Activated T-helper 1 cell treated with anti-CD3 and anti-CD28 coated beads, Interleukin-12 subunit alpha, Interleukin-12 subunit beta, Interleukin-2, Interleukin-4 antibody, amounts not matched to agents 30 ng/mL and 10 ng/mL and 1 ng/mL, durations not matched to agents 14 hours and 24 hours and 36 hours (primary cell): ENCODE data around the gene CAGE1. TPM values are rescaled to one million over a fixed set of nuclear protein-coding genes. Genes with fewer than 3 reads are reported as not detected.

Experiments
- DNase-seq: peaks from one replicate; pipeline ENCODE4 v3.0.0; 2021; ENCODE audit warnings: low spot score
- H3K27ac Mint-ChIP-seq: one replicate; pipeline ENCODE4 v1.8.0; 2021; ENCODE audit warnings: mild to moderate bottlenecking, mixed read lengths
- H3K27me3 Mint-ChIP-seq: one replicate; pipeline ENCODE4 v1.8.0; 2022; ENCODE audit warnings: mild to moderate bottlenecking, moderate library complexity, mixed read lengths; ENCODE audit not compliant: insufficient read depth
- H3K36me3 Mint-ChIP-seq: one replicate; pipeline ENCODE4 v1.8.0; 2021; ENCODE audit warnings: low read depth, mixed read lengths
- H3K4me1 Mint-ChIP-seq: one replicate; pipeline ENCODE4 v1.8.0; 2021; ENCODE audit warnings: low read depth, mixed read lengths
- H3K4me3 Mint-ChIP-seq: one replicate; pipeline ENCODE4 v1.8.0; 2021; ENCODE audit warnings: mild to moderate bottlenecking, moderate library complexity, mixed read lengths
- H3K9me3 Mint-ChIP-seq: one replicate; pipeline ENCODE4 v1.8.0; 2021; ENCODE audit warnings: mixed read lengths
- intact Hi-C: fragments of 100-400 bp; cut with micrococcal nuclease; formaldehyde crosslinking; loops from one replicate; pipeline ENCODE4 v1.15.1; 2024
- total RNA-seq: library from RNA; stranded (reverse); gene quantifications from 2 replicates; pipeline ENCODE4 v1.2.3, GENCODE V29; 2022

The CAGE1 gene
- total RNA-seq, result 0.13 and 0.20 TPM in 2 replicates

GRCh38 chr6:7389451-7390225, at the start of gene CAGE1, which contains the start of gene RIOK1:
Gene CAGE1 (minus strand): TSS chr6:7389742. CDS start chr6:7387173, 2,569 bp downstream.
Gene RIOK1 (plus strand): TSS chr6:7389808. CDS start chr6:7390003, 195 bp downstream.
- peak within 1 kb of the TSS; percentile 100 for H3K27ac Mint-ChIP-seq
- peaks cover 34% of the 10 kb centered on the region for H3K36me3 Mint-ChIP-seq
- peaks cover 53% of the 10 kb centered on the region for H3K4me1 Mint-ChIP-seq
- no peaks in the 10 kb centered on the region for H3K27me3 Mint-ChIP-seq
- H3K4me3 Mint-ChIP-seq, result peak within 1 kb of the TSS; percentile 92
- H3K9me3 Mint-ChIP-seq, result no peaks in the 10 kb centered on the region
- peak; percentile 93 for DNase-seq
- intact Hi-C loops, result loop anchor here (1.0 to 5.0 kb wide), 9 partner anchors 11 to 1046 kb away; partner anchors contain the start of genes BLOC1S5, EEF1E1, SLC35B3 and SNRNP48

GRCh38 chr6:7439228-7439627, 49.7 kb upstream of the CAGE1 start:
- Mint-ChIP-seq H3K4me1 (no peaks in the 10 kb centered on the region), H3K27me3 (peaks cover 9% of the 10 kb centered on the region), H3K27ac (no peak overlapping the region), H3K4me3 (no peak overlapping the region), H3K36me3 (no peaks in the 10 kb centered on the region), H3K9me3 (no peaks in the 10 kb centered on the region)
- DNase-seq, result no peak
- intact Hi-C loops, result no loop called here

- intact Hi-C loops, result no loop called here
- no peak overlapping the region for H3K27ac Mint-ChIP-seq
- H3K4me3 Mint-ChIP-seq, result no peak overlapping the region
- peaks cover 9% of the 10 kb centered on the region for H3K27me3 Mint-ChIP-seq
- DNase-seq, result no peak
- H3K4me1 Mint-ChIP-seq, result no peaks in the 10 kb centered on the region
- no peaks in the 10 kb centered on the region for H3K9me3 Mint-ChIP-seq
- no peaks in the 10 kb centered on the region for H3K36me3 Mint-ChIP-seq
Measured at GRCh38 chr6:7438011-7438410, 48.5 kb upstream of the CAGE1 start.

- H3K9me3 Mint-ChIP-seq, result no peaks in the 10 kb centered on the region
- H3K36me3 Mint-ChIP-seq, result no peaks in the 10 kb centered on the region
- H3K27me3 Mint-ChIP-seq, result peaks cover 9% of the 10 kb centered on the region
- H3K4me3 Mint-ChIP-seq, result no peak overlapping the region
- intact Hi-C loops, result no loop called here
- H3K4me1 Mint-ChIP-seq, result no peaks in the 10 kb centered on the region
- no peak overlapping the region for H3K27ac Mint-ChIP-seq
- no peak for DNase-seq
Measured at GRCh38 chr6:7434672-7435071, 45.1 kb upstream of the CAGE1 start.

GRCh38 chr6:7433121-7433617, 43.6 kb upstream of the CAGE1 start:
- H3K36me3 Mint-ChIP-seq, result no peaks in the 10 kb centered on the region
- H3K27me3 Mint-ChIP-seq, result peaks cover 9% of the 10 kb centered on the region
- no peaks in the 10 kb centered on the region for H3K4me1 Mint-ChIP-seq
- no peaks in the 10 kb centered on the region for H3K9me3 Mint-ChIP-seq
- DNase-seq, result no peak
- intact Hi-C loops, result no loop called here
- H3K4me3 Mint-ChIP-seq, result no peak overlapping the region
- no peak overlapping the region for H3K27ac Mint-ChIP-seq

GRCh38 chr6:7432391-7433120, 43.0 kb upstream of the CAGE1 start:
- peaks cover 9% of the 10 kb centered on the region for H3K27me3 Mint-ChIP-seq
- intact Hi-C loops, result no loop called here

GRCh38 chr6:7431674-7432390, 42.3 kb upstream of the CAGE1 start:
- Mint-ChIP-seq H3K27me3 (peaks cover 9% of the 10 kb centered on the region), H3K9me3 (no peaks in the 10 kb centered on the region), H3K4me1 (no peaks in the 10 kb centered on the region), H3K36me3 (no peaks in the 10 kb centered on the region), H3K4me3 (no peak overlapping the region), H3K27ac (no peak overlapping the region)
- intact Hi-C loops, result no loop called here
- DNase-seq, result no peak

More at GRCh38 chr6:7432391-7433120, 43.0 kb upstream of the CAGE1 start:
- no peak overlapping the region for H3K4me3 Mint-ChIP-seq
- H3K4me1 Mint-ChIP-seq, result no peaks in the 10 kb centered on the region
- H3K27ac Mint-ChIP-seq, result no peak overlapping the region
- H3K36me3 Mint-ChIP-seq, result no peaks in the 10 kb centered on the region
- DNase-seq, result no peak
- no peaks in the 10 kb centered on the region for H3K9me3 Mint-ChIP-seq

- Mint-ChIP-seq H3K4me1 (no peaks in the 10 kb centered on the region), H3K27me3 (peaks cover 9% of the 10 kb centered on the region), H3K4me3 (no peak overlapping the region), H3K36me3 (no peaks in the 10 kb centered on the region), H3K27ac (no peak overlapping the region), H3K9me3 (no peaks in the 10 kb centered on the region)
- intact Hi-C loops, result no loop called here
- DNase-seq, result no peak
Measured at GRCh38 chr6:7431313-7431673, 41.8 kb upstream of the CAGE1 start.

GRCh38 chr6:7426447-7427169, 37.1 kb upstream of the CAGE1 start:
- Mint-ChIP-seq H3K4me1 (no peaks in the 10 kb centered on the region), H3K27me3 (no peaks in the 10 kb centered on the region), H3K4me3 (no peak overlapping the region), H3K9me3 (no peaks in the 10 kb centered on the region), H3K27ac (no peak overlapping the region), H3K36me3 (no peaks in the 10 kb centered on the region)
- intact Hi-C loops, result loop anchor here (2.0 kb wide), 1 partner anchor 188 kb away; no protein-coding TSS in a partner anchor
- no peak for DNase-seq

GRCh38 chr6:7425808-7426190, 36.3 kb upstream of the CAGE1 start:
- Mint-ChIP-seq H3K4me1 (no peaks in the 10 kb centered on the region), H3K9me3 (no peaks in the 10 kb centered on the region), H3K36me3 (no peaks in the 10 kb centered on the region), H3K27me3 (no peaks in the 10 kb centered on the region), H3K4me3 (no peak overlapping the region), H3K27ac (no peak overlapping the region)
- no peak for DNase-seq
- intact Hi-C loops, result loop anchor here (2.0 kb wide), 1 partner anchor 189 kb away; no protein-coding TSS in a partner anchor

- intact Hi-C loops, result no loop called here
- H3K9me3 Mint-ChIP-seq, result no peaks in the 10 kb centered on the region
- H3K27me3 Mint-ChIP-seq, result no peaks in the 10 kb centered on the region
- H3K4me1 Mint-ChIP-seq, result no peaks in the 10 kb centered on the region
- DNase-seq, result no peak
- no peak overlapping the region for H3K27ac Mint-ChIP-seq
- no peaks in the 10 kb centered on the region for H3K36me3 Mint-ChIP-seq
- H3K4me3 Mint-ChIP-seq, result no peak overlapping the region
Measured at GRCh38 chr6:7424967-7425807, 35.6 kb upstream of the CAGE1 start.
